IPS-11a (cell line): ENCODE results near the gene LAMP5.

Experiments used
- H3K4me3 ChIP-seq: one replicate; pipeline ENCODE4 v1.5.1; 2013; ENCODE audit warnings: low read depth, low read length, control low read depth

The LAMP5 gene

GRCh38 chr20:9531581-9531980, 17.2 kb downstream of the LAMP5 start:
- no peak overlapping the region for H3K4me3 ChIP-seq

- no peak overlapping the region for H3K4me3 ChIP-seq
These were observed 17.9 kb downstream of the LAMP5 start for GRCh38 chr20:9532069-9532838.

- H3K4me3 ChIP-seq = no peak overlapping the region
These were observed 19.6 kb downstream of the LAMP5 start for GRCh38 chr20:9534025-9534424.

- H3K4me3 ChIP-seq = no peak overlapping the region
These were observed 21.1 kb downstream of the LAMP5 start for GRCh38 chr20:9535449-9535848.

GRCh38 chr20:9543214-9543613, 28.8 kb downstream of the LAMP5 start:
- H3K4me3 ChIP-seq = no peak overlapping the region

GRCh38 chr20:9550283-9550682, 35.9 kb downstream of the LAMP5 start:
- H3K4me3 ChIP-seq = no peak overlapping the region

GRCh38 chr20:9550871-9551270, 36.5 kb downstream of the LAMP5 start:
- H3K4me3 ChIP-seq = no peak overlapping the region

- H3K4me3 ChIP-seq = no peak overlapping the region
These were observed 37.6 kb downstream of the LAMP5 start for GRCh38 chr20:9551808-9552550.

- H3K4me3 ChIP-seq = no peak overlapping the region
These were observed 41.4 kb downstream of the LAMP5 start for GRCh38 chr20:9555781-9556180.

GRCh38 chr20:9557411-9557810, 43.0 kb downstream of the LAMP5 start:
- H3K4me3 ChIP-seq = no peak overlapping the region

- no peak overlapping the region for H3K4me3 ChIP-seq
These were observed 51.6 kb downstream of the LAMP5 start for GRCh38 chr20:9565910-9566550.

- H3K4me3 ChIP-seq = no peak overlapping the region
These were observed 52.6 kb downstream of the LAMP5 start for GRCh38 chr20:9566977-9567376.

- no peak overlapping the region for H3K4me3 ChIP-seq
These were observed 56.2 kb downstream of the LAMP5 start for GRCh38 chr20:9570612-9571011.

- H3K4me3 ChIP-seq = no peak overlapping the region
These were observed 57.4 kb downstream of the LAMP5 start for GRCh38 chr20:9571783-9572182.

- H3K4me3 ChIP-seq = no peak overlapping the region
These were observed 58.3 kb downstream of the LAMP5 start for GRCh38 chr20:9572670-9573069.

GRCh38 chr20:9573335-9574151, 59.2 kb downstream of the LAMP5 start:
- H3K4me3 ChIP-seq = no peak overlapping the region

- H3K4me3 ChIP-seq = no peak overlapping the region
These were observed 59.8 kb downstream of the LAMP5 start for GRCh38 chr20:9574181-9574580.

- no peak overlapping the region for H3K4me3 ChIP-seq
These were observed 60.4 kb downstream of the LAMP5 start for GRCh38 chr20:9574776-9575175.

- no peak overlapping the region for H3K4me3 ChIP-seq
These were observed 61.4 kb downstream of the LAMP5 start for GRCh38 chr20:9575836-9576235.

GRCh38 chr20:9576695-9577094, 62.3 kb downstream of the LAMP5 start:
- H3K4me3 ChIP-seq = no peak overlapping the region

GRCh38 chr20:9577397-9577796, 63.0 kb downstream of the LAMP5 start:
- no peak overlapping the region for H3K4me3 ChIP-seq
